GM21528 (cell line): ENCODE data around the gene NANOG.
"Not testable (repeated sequence)": the region's sequence is repeated elsewhere in the genome, so short reads cannot be mapped to it uniquely, and the experiment has no call there.

Experiments used
- ATAC-seq: cut with Tn5 transposase; IDR thresholded peaks from one replicate; pipeline ENCODE4 v1.9.1; 2021; ENCODE audit warnings: mild to moderate bottlenecking, moderate library complexity; ENCODE audit not compliant: unreplicated experiment, low FRiP score

NANOG gene

DNA sequence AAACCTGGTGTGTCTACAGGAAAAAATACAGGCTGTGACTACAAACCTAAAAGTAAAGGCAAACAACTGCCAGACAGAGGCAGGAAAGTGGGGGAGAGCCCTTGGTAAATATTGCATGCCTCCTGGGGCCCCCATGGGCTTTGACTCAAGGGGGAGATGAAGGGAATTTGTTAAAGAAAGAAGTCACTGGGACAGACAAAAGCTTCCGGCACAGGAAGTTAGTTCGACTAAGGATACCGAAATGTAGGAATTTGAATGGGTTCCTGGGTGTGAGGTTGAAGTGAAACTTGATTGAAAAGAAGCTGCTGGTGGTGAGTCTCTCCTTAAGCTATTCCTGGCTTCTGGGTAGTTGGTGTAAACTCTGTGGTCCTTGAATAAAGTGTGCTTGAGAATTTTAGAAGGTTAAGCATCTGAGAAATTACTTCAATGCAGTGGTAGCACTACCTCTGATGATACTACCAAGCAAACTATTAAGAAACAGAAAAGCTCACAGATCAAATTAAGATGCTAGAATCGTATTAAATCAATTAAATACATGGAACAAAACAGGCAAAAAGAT lies 9.6 kb downstream of the NANOG start:
- not testable (repeated sequence) for ATAC-seq

DNA sequence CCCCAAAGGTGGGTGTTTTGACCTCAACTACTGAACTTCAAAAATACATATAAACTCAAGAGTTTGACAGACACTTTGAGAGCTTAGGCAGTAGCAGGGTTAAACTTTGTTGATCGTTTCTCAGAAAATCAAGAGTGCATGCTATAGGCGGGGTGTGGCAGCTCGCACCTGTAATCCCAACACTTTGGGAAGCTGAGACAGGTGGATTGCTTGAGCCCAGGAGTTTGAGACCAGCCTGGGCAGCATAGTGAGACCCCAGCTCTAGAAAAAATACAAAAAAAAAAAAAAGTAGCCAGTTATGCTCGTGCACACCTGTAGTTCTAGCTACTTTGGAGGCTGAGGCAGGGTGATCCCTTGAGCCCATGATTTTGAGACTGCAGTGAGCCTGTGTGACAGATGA lies 12.3 kb downstream of the NANOG start:
- no peak for ATAC-seq

DNA sequence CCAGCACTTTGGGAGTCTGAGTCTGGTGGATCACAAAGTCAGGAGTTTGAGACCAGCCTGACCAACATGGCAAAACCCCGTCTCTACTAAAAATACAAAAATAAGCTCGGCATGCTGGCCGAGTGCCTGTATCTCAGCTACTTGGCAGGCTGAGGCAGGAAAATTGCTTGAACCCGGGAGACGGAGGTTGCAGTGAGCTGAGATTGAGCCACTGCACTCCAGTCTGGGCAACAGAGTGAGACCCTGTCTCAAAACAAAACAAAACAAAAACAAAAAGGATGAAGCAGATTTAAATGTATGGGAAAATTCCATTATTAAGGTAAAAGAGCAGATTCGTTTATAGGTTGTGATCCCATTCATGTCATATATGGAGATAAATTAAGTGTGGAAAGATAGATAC lies 17.1 kb downstream of the NANOG start:
- ATAC-seq: not testable (repeated sequence)

DNA sequence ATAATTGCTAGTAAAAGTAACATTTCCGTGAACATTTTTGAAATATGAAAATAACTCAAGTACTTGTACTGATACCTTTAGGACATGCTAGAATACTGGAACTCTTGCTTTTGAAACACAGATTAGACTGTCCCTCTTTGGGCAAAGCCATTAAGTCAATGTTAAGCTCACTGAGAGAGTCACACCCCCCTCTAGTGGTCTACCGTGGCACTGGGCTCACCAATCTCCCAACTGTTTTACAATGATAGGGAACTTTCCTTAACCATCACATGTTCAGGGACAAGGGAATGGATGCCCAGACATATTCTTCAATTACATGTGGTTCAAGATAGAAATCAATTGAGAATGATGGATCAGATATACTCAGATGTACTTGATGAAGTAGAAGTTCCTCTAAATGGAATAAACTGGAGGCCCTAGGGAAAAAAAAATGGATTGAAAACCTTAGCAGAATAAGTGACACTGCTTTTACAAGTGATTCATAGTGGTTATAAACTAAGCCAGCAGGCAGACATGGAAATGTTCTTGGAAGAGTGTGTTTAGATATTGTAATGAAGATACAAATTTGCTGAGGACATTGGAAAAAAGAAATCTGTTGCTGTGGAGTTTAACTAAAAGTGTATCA lies 17.8 kb downstream of the NANOG start:
- ATAC-seq: no peak

DNA sequence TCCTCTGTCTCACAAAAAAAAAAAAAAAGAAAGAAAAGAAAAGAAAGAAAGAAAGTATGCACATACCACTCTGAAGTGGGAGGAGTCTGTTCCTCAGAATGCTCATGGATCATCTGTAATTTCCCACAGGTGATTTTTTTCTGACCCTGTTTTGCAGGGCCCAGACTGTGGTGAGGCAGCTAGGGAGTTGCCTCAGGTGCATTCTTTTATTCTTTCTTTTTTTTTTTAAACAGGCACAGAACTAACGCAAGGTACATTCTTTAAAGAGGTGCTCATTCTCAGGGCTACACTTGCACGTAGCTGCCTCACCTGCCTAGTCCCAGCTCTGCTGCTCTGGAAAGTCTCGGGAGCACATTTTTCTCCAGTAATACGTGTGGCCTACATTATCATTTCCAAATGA lies 36.6 kb downstream of the NANOG start:
- ATAC-seq: not testable (repeated sequence)

DNA sequence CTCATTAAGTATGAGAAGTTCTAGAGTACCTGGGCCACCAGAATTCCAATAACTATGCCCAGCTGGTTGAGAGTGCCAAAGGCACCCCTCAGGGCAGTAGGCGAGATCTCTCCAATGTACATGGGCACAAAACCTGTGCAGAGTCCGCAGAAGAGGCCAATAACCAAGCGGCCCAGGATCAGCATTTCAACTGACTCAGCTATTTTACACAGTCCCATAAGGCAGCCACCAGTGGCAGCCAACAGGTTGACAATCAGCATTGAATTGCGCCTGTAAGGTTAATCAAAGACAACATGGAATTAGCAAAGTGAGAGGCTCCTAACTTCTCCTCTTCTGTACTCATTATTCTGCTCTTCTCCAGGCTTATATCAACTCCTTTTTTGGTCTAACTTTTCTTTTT lies 40.5 kb downstream of the NANOG start:
- not testable (repeated sequence) for ATAC-seq

DNA sequence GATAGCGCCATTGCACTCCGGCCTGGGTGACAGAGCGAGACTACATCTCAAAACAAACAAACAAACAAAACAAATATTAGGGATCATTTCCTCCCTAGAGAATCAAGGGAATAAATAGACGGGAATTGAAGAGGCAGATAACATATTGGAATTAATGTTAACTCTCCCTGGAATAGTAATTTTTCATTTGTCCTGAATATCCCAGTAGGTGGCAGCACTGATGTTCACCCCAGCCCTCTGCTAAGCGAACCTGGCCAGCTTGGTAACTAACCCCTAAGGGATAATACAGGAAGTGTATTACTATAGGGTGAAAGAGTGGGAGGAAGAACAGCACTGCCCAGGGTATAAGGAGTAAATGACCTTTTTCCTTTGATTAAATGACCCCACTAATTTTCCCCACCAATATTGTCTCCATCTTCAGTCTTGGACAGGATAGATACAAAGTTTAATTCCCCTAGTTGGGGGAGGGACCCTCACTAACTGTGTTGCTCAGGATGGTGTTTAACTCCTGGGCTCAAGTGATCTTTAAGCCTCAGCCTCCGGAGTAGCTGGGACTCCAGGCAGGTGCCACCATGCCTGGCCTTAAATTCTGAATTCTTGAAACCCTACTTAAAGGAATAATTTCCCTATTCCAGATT lies 43.0 kb downstream of the NANOG start:
- no peak for ATAC-seq

DNA sequence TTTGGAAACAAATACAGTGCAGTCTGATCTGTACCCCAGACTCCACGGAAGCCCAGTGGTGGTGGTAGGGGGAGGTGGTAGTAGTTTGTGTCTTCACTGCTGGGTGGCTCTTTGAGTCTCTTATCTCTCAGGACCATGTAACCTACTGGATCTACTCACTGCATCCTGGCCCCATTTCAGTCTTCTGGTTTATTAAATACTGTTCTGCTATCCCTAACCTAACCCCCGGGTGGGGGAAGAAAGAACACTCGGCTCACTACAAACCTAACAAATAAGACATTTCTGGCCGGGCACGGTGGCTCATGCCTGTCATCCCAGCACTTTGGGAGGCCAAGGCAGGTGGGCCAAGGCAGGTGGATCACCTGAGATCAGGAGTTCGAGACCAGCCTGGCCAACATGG lies 44.0 kb downstream of the NANOG start:
- not testable (repeated sequence) for ATAC-seq

DNA sequence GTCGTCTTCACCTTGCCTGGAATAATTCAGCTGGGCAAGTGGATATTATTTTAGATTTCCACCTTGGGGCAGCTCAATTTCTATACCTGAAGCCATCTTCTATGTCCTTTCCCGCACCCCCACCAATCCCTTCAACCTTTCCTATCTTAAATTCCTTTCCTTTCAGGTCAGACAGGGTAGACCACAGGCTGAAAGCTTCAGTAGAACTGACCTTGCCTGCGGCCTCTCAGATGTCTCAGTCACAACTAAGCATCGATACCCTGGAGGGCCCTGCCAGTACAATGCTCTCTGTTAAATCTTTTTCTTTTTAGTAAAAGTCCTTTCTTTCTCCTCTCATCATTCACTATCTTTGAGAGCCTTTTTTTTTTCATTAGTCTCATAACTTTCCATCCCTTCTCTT lies 44.6 kb downstream of the NANOG start:
- no peak for ATAC-seq

DNA sequence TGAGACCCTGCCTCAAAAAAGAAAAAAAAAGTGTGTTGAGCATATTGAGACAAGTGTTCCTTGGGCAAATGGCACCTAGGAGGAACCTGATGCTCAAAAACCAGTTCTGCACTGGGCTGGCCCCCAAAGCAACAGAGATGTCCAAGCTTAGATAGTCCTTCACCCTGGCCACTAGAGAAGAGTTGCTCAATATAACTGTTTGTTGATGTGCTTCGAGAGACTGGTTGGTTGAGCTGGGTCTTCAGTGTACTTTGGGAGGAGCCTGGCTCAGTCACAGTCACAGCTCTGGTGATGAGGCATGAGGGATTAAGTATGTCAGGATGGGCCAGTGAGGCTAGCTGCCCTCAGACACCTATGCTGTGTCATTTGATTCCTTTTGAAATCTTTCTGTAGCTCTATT lies 45.5 kb downstream of the NANOG start:
- no peak for ATAC-seq

DNA sequence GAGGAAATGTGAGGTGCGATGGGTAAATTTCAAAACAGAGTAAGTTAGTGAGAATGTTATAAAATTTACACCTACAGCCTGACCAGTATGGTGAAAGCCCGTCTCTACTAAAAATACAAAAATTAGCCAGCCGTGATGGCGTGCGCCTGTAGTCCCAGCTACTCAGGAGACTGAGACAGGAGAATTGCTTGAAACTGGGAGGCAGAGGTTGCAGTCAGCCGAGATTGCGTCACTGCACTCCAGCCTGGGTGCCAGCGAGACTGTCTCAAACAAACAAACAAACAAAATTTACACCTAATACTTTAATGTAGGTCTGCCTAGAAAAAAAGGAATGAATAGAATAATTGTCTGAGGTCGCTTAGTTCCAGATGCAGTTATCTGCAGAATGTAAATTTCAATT lies 45.9 kb downstream of the NANOG start:
- no peak for ATAC-seq

DNA sequence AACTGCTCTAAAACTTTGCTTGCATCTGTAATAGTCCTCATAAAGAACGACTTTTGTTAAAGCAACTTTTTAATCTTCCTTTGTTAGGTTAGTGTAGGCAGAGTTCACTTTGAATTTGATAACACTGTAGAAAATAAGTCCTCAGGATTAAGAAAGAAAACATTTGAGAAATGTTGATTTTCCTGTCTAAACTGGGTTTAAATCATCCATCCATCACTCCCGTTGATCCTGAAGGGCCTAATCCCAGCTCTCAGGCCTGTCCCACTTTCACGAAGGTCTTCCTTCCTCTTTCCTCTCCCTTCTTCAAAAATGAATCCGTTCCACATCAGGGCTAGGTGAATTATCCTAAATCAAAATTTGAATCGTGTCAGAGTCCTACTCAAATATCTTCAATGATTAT lies 46.6 kb downstream of the NANOG start:
- no peak for ATAC-seq

DNA sequence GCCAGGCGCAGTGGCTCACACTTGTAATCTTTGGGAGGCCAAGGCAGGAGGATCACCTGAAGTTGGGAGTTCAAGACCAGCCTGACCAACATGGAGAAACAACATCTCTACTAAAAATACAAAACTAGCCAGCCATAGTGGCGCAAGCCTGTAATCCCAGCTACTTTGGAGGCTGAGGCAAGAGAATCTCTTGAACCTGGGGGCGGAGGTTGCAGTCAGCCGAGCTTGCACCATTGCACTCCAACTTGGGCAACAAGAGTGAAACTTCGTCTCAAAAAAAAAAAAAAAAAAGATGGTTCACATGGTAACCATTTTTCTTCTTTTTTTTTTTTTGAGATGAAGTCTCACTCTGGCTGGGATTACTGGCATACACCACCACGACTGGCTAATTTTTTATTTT lies 48.2 kb downstream of the NANOG start:
- no peak for ATAC-seq

DNA sequence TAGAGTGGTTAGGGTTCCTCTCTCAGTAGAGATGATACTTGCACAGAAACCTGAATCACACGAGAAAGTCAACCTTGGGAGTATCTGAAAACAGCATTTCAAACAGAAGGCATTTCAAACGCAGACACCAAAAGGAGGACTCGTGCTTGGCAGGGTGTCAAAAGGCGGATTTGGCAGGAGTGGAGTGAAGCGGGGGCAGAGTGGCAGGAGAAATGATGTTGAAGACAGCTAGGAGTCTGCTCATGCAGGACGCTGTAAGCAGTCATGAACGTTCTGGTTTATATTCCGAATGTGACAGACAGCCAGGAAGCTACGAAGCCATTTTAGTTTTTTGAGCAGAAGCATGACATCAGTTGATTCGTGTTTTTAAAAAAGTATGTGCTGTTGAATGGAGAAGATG lies 50.0 kb downstream of the NANOG start:
- not testable (repeated sequence) for ATAC-seq

DNA sequence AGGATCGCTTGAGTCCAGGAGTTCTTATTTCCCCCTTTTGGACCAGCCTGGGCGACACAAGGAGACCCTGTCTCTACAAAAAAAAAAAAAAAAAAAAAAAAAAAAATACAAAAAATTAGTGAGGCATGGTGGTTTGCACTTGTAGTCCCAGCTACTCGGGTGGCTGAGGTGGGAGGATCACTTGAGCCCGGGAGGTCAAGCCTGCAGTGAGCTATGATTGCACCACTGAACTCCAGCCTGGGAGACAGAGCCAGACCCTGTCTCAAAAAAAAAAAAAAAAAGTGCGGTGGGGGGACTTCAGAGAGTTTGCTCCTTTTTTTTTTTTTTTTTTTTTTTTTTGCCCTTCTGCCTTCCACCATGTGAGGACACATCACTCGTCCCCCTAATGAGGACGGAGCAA lies 50.6 kb downstream of the NANOG start:
- ATAC-seq: not testable (repeated sequence)

DNA sequence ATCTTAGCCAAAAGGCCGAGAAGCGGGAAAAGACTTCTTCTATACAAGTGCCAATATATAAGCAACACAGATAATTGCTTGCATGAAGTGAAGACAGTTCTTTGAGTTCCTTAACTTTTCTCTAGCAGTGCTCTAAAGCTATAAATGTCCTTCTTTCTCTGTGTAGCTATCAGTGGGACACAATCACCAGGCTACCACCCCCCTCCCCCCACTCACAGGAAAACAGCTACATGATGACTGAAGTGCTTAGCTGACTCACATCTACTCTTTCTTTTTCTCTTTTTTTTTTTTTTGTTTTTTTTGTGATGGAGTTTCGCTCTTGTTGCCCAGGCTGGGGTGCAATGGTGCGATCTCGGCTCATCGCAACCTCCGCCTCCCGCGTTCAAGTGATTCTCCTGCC lies 53.2 kb downstream of the NANOG start:
- not testable (repeated sequence) for ATAC-seq

DNA sequence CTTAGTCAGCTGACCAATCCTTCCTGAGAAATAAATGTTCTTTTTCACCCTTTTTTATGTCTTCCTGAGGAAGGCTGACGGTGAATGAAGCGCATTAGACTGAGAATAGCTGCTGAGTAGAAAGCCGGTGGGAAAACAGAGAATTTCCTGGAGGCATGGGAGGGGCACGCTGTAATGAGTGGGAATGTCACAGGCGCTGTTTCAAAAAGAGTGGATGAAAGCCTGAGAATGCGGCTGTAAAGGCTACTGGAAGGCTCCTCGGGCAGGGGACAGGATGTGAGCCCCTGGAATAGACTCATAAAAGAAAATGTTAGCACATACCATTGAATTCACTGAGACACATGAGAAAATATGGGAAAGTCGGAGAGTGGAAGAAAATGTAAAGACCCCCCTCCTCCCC lies 53.9 kb downstream of the NANOG start:
- not testable (repeated sequence) for ATAC-seq

DNA sequence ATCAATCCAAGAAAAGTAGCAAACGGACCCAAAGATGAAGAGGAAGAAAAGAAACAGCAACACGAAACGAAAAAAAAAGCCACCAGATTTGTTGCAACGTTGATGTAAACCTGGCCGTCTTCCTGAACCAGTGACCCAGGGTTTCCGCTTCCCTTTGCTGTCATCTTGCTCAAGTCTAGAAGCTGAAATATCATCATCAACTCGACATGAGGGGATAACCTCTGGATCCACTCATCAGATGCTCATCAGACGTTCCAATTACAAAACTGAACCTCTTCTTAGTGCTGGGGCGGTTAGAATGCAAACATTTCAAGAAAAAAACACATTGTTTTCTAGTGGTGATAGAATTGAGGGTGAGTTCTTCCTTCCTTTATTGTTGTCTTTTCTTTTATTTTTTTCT lies 54.4 kb downstream of the NANOG start:
- not testable (repeated sequence) for ATAC-seq

DNA sequence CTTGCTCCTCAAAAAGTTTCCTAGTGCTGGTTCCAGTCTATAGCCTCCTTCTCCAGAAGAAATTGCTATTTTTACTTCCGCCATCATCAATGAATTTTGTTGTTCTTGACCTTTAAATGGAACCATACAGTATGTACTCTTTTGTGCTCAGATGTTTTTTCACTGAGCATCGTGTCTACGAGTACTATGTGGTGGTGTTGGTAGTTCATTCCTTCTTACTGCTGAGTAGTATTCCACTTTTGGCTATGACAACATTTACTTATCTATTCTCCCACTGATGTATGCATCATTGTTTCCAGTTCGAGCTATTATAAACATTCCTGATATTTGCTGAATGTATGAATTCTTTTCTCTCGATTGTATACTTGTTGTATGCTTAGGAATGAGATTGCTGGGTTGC lies 54.9 kb downstream of the NANOG start:
- ATAC-seq: no peak

DNA sequence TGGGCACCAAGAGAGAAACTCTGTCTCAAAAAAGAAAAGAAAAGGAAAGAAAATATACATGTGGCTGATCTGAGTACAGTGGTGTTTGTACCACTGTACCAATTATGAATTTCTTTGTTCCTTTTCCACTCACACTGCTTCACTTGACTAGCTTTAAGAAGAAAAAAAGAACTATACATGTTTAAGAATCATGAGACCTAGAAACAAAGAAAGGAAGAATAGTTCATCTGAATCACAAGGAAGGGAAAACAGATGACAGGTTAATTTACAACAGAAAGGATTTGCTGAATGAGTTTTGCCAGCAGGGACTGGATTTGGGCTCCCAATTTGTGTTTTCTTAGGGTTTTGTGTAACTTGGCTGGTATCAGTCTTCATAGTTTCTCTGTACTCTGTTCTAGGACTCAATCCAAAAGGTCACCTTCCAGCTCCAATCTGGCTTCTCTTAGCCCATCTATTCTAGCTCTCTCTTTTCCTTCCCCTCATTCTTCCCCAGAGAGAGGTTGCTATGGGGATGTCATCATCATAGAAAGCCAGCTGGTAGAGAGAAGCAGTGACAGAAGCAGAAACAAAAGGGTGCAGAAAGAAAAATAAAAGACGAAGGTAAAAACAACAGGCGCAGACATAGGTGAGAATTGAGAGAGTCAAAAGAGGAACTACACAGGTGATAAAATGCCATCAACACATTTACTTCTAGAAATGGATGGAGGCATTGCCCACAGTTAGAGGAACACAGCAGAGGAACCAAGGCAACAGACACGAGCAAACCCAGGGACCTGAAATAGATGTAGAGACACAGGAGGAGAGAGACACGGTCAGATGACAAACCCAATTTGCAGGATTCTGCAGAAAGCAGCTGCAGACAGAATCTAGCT lies 58.3 kb downstream of the NANOG start:
- not testable (repeated sequence) for ATAC-seq

DNA sequence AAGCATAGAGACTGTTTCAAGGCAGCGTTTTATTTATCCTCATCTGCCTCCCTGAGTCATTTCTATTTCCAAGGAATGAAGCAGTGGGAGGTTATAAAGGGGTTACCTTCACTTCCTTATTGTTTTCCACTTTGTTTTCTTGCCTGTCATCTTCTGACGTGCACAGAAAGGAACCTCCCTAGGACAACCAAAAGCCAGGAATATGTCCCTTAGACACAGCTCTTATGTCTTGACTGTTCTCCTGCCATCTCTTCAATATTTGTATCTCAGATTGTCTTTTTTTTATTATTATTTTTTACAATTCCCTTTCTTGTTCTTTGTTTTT lies 58.9 kb downstream of the NANOG start:
- ATAC-seq: not testable (repeated sequence)
